Activated T-helper 2 cell treated with anti-CD3 and anti-CD28 coated beads, Interferon-gamma antibody, Interleukin-2, Interleukin-4, amounts not matched to agents 10 μg/mL and 5 μg/mL and 100 μg/mL, durations not matched to agents 14 hours and 24 hours and 36 hours (primary cell): Measurements from ENCODE around the gene UPF1. TPM values are rescaled to one million over a fixed set of nuclear protein-coding genes. Genes with fewer than 3 reads are reported as not detected.

Experiments
- DNase-seq: peaks from one replicate; pipeline ENCODE4 v3.0.0; 2021; ENCODE audit warnings: low spot score
- H3K27ac Mint-ChIP-seq: one replicate; pipeline ENCODE4 v1.8.0; 2021; ENCODE audit warnings: mixed read lengths
- H3K27me3 Mint-ChIP-seq: one replicate; pipeline ENCODE4 v1.8.0; 2021; ENCODE audit warnings: low read depth, mixed read lengths
- H3K36me3 Mint-ChIP-seq: one replicate; pipeline ENCODE4 v1.8.0; 2021; ENCODE audit warnings: low read depth, mixed read lengths
- H3K4me1 Mint-ChIP-seq: one replicate; pipeline ENCODE4 v1.8.0; 2021; ENCODE audit warnings: low read depth, mixed read lengths
- H3K4me3 Mint-ChIP-seq: one replicate; pipeline ENCODE4 v1.8.0; 2021; ENCODE audit warnings: low read depth, mild to moderate bottlenecking, moderate library complexity, mixed read lengths
- H3K9me3 Mint-ChIP-seq: one replicate; pipeline ENCODE4 v1.8.0; 2021; ENCODE audit warnings: mixed read lengths
- intact Hi-C: fragments of 100-400 bp; cut with micrococcal nuclease; formaldehyde crosslinking; loops from one replicate; pipeline ENCODE4 v1.15.1; 2023
- total RNA-seq: library from RNA; stranded (reverse); gene quantifications from 2 replicates; pipeline ENCODE4 v1.2.3, GENCODE V29; 2022

The UPF1 gene
- total RNA-seq, 1 donor from 2014 or later, result 99.5 TPM

DNA sequence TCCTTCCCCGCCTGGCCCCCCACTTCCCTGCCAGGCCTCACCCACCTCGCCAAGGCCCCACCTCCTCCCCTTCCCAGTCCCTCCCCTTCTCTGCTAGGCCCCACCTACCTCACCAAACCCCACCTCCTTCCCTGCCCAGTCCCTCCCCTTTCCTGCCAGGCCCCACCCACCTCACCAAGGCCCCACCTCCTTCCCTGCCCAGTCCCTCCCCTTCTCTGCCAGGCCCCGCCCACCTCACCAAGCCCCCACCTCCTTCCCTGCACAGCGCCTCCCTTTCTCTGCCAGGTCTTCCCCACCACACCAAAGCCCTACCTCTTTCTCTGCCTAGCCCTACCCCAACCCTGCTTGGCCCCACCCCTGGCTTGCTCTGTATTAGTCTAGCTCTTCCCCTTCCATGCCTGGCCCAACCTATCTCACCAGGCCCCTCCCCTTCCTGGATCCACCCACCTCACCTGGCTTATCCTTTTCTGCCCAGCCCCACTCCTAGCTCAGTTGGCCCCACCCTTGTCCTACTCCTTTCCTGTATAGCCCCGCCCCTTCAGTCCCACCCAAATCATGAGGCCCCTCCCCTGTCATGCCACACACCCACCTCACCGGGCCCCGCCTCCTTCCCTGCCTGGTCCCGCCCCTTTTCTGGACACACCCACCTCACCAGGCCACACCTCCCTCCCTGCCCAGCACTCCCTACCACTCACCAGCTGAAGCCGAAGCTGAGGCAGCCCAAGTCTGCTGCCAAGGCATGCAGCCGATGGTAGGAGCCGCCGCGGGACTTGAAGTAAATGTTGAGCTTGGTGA, 48.0 kb downstream of the UPF1 start:
- Mint-ChIP-seq H3K4me1 (no peaks in the 10 kb centered on the region), H3K27ac (no peak overlapping the region), H3K36me3 (no peaks in the 10 kb centered on the region), H3K27me3 (no peaks in the 10 kb centered on the region), H3K9me3 (no peaks in the 10 kb centered on the region), H3K4me3 (no peak overlapping the region)
- intact Hi-C loops, result no loop called here
- DNase-seq, result peak; percentile 25

DNA sequence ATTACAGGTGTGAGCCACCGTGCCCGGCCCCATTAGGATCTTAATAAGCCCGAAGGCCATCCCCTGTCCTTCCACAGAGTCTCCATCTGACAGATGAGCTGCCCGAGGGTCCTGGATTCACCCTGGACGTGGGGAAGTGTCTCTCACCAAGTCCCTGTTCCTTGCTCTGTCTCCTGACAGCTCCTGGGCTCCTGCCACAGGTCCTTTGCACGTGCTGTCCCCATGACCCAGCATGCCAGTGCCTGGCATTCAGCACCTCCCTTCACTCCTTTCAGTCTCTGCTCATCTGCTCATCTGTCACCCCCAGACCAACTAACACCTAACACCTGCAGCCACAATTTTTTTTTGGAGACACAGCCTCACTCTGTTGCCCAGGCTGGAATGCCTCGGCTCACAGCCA, 49.7 kb downstream of the UPF1 start:
- intact Hi-C loops, result no loop called here
- Mint-ChIP-seq H3K4me3 (no peak overlapping the region), H3K9me3 (no peaks in the 10 kb centered on the region)

DNA sequence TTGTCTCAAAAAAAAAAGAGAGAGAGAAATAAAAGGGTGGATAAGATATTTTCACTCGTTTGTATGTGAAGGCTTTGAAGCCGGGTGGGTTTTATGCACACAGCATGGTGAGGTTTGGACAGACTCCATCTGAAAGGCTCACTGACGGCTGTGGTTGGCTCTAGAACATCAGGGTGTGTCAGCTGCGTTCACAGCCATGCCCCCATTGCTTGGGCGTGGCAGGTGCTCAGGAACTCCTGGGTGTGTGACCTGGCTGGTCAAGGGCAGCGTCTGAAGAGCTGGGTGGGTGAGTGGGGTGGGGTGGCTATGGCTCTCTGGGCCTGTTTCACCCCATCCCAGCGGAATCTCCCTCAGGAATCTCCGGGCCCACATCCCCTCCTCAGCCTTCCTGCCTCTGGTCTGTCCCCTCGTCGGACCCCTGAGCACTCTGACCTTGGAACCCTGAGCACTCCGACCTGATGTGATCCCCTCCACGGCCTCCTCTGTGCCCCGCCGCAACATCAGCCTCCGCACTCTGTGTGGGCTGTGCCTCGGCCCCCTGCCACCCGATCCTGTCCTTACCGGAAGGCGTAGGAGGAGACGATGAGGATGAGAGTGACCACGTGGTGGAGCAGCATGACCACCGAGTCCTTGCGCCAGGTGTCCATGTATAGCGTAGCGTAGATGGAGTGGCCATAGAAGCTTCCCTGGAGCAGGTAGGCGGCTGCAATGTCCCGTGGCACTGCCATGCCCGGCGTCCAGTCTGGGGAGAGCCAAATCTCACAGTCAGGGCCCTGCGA, 52.0 kb downstream of the UPF1 start:
- H3K27me3 Mint-ChIP-seq, result no peaks in the 10 kb centered on the region
- no peak overlapping the region for H3K27ac Mint-ChIP-seq
- no peaks in the 10 kb centered on the region for H3K36me3 Mint-ChIP-seq
- H3K9me3 Mint-ChIP-seq, result no peaks in the 10 kb centered on the region
- DNase-seq, result no peak
- H3K4me3 Mint-ChIP-seq, result no peak overlapping the region
- intact Hi-C loops, result no loop called here
- no peaks in the 10 kb centered on the region for H3K4me1 Mint-ChIP-seq

More for the DNA sequence above, 49.7 kb downstream of the UPF1 start:
- DNase-seq, result no peak
- H3K27ac Mint-ChIP-seq, result no peak overlapping the region
- H3K4me1 Mint-ChIP-seq, result no peaks in the 10 kb centered on the region
- H3K36me3 Mint-ChIP-seq, result no peaks in the 10 kb centered on the region
- no peaks in the 10 kb centered on the region for H3K27me3 Mint-ChIP-seq

DNA sequence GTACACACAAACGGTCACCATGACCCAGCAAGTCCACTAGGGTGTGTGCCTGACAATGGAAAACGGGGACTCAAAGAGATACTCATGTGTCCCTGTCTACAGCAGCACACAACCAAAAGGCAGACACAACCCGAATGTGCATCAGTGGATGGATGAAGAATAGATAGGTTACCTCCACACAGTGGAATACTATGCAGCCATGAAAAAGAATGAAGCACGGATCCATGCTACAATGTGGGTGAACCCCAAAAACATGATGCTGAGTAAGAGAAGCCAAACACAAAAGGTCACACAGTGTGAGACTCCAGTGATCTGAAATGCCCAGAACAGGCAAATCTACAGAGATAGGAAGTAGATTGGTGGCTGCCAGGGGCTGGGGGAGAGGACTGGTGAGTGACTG, 55.2 kb downstream of the UPF1 start:
- DNase-seq, result no peak
- Mint-ChIP-seq H3K4me1 (no peaks in the 10 kb centered on the region), H3K36me3 (no peaks in the 10 kb centered on the region), H3K9me3 (no peaks in the 10 kb centered on the region), H3K27ac (no peak overlapping the region), H3K4me3 (no peak overlapping the region), H3K27me3 (peaks cover 3% of the 10 kb centered on the region)
- intact Hi-C loops, result no loop called here

DNA sequence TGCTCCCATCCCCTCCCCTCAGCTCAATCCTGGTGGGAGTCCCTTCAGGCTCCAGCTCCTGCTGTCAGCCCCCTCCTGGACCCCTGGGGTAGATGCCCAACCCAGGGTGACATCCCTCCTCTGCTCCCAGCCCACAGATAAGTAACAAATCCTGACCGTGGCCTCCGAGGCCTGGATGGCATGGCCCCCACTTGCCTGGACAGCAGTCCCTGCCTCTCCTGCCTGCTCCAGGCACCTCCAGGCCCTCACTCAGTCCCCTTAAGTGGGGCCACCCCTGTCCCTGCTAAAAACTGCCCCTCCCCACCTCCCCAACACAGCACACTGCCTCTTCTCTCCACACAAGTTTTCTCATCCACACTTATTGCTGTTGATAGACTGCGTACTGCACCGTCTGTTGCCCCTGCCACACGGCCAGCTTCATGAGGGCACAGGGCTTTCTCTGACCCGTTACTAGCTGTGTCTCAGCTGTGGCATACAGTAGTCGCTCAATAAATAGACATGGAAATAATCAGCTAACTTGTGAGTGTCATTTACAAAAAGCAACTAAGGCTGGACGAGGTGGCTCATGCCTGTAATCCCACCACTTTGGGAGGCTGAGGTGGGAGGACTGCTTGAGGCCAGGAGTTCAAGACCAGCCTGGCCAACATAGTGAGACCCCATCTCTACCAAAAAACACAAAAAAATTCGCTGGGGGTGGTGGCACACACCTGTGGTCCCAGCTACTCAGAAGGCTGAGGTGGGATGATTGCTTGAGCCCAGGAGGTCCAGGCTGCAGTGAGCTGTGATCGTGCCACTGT, 58.4 kb downstream of the UPF1 start:
- intact Hi-C loops, result no loop called here
- peaks cover 13% of the 10 kb centered on the region for H3K27me3 Mint-ChIP-seq
- H3K4me1 Mint-ChIP-seq, result no peaks in the 10 kb centered on the region

DNA sequence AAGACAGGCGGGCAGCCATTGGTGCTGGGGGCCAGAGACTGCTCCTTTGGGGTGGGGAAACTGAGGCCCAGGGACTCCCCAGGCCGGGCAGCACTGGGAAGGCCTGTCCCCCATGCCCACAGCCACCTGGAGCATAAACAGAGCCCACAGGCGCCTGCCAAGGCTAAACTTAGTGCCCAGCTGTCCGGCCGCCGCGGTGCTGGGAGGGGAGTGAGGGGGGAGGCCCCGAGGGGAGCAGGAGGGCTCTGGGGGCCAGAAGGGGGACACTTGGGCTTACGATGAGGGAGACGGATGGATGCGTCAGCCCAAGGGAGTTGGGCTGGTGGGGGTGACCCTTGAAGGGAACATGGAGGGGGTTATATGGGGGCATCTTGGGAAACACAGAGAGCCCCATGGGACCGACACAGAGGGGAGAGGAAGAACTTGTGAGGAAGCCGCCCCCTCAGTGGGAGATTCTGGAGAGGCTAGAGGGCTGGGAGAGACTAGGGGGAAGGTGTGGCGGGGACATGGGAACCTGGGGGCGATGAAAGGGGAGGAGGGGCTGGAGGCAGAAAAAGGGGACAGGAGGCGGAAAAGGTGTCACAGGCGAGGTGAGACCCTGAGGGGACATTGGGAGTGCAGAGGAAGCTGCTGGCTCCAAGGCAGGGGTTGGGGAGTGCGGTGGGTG, 62.0 kb downstream of the UPF1 start:
- no peak for DNase-seq
- no peaks in the 10 kb centered on the region for H3K36me3 Mint-ChIP-seq
- intact Hi-C loops, result no loop called here
- H3K9me3 Mint-ChIP-seq, result no peaks in the 10 kb centered on the region
- H3K27ac Mint-ChIP-seq, result no peak overlapping the region
- no peak overlapping the region for H3K4me3 Mint-ChIP-seq
- H3K27me3 Mint-ChIP-seq, result peaks cover 30% of the 10 kb centered on the region
- H3K4me1 Mint-ChIP-seq, result peaks cover 1% of the 10 kb centered on the region

More for the DNA sequence above, 58.4 kb downstream of the UPF1 start:
- Mint-ChIP-seq H3K4me3 (no peak overlapping the region), H3K27ac (no peak overlapping the region), H3K9me3 (no peaks in the 10 kb centered on the region), H3K36me3 (no peaks in the 10 kb centered on the region)
- no peak for DNase-seq

DNA sequence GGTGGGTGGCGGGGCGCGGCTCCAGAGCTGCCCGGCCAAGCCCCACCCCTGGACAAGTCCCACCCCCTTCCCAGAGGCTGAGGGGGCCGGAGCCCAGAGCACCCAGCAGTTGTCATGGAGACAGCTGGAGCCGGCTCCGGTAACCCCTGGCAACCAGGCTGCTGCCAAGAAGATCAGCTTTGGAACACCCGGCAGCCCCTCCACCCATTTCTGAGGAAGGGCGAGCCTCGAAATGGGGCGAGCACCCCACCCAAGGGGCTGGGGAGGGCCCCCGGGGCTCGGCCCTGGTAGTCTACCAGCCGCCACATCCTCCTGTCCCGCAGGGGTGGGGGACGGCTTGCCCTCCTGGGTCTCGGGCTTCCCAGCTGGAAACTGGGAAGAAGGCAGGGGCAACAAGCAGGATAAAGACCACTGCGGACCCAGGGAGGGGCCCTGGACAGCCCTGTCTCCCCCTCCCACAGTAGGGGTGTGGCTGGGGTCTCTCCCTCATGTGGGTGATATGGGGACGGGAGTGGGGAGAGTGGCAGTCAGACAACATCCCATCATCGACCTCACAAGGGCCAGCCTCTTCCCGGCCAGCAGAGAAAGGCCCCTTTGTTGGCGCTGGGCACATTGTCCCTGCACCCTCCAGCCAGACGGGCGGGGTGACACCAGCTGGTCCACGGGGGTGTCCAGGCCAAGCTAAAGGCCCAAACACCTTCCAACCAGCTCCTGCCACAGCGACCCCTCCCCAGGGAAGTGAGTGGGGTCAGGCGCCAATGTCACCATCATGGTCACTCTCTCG, 62.7 kb downstream of the UPF1 start:
- no peak for DNase-seq
- Mint-ChIP-seq H3K4me3 (no peak overlapping the region), H3K4me1 (peaks cover 1% of the 10 kb centered on the region), H3K27ac (no peak overlapping the region), H3K9me3 (no peaks in the 10 kb centered on the region), H3K27me3 (peaks cover 30% of the 10 kb centered on the region), H3K36me3 (peaks cover under 1% of the 10 kb centered on the region)
- intact Hi-C loops, result no loop called here

DNA sequence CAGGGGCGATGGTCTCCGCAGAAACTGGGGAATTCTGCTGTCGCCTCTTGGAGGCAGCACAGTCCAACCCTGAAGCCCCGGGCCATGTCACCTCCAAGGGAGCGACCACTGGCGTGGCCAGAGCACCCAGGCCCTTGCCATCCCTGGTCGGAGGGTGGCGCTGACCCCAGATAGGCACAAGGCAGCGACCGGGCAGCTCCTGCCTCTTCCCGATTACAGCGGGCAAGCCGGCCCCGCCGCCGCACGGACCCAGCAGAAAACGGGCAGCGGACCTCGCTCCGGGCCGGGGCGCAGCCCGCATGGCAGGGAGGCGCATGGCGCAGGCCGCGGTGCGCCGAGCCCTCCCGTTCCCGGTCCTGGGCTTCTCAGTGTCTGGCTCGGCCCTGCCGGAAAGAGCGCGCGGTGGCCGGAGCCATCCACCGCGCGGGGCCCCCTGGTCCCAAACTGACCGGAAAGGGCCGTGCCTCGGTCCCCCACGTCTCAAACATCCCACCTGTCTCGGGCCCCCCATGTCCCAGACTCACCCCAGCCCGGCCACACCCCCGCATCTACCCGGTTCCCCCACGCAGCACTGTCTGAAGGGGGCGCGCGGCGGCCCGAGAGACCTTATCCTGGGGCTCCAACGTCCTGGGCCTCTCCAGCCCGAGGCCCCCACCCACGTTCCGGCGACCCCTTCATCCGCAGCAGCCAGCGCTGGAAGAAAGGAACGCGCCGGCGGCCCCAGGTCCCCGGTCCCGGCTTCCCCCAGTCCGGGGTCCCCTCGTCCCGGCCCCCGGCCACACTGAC, 63.5 kb downstream of the UPF1 start:
- Mint-ChIP-seq H3K27ac (no peak overlapping the region), H3K9me3 (no peaks in the 10 kb centered on the region), H3K27me3 (peaks cover 28% of the 10 kb centered on the region), H3K4me3 (no peak overlapping the region), H3K36me3 (peaks cover 3% of the 10 kb centered on the region), H3K4me1 (peaks cover 1% of the 10 kb centered on the region)
- intact Hi-C loops, result no loop called here
- DNase-seq, result no peak

DNA sequence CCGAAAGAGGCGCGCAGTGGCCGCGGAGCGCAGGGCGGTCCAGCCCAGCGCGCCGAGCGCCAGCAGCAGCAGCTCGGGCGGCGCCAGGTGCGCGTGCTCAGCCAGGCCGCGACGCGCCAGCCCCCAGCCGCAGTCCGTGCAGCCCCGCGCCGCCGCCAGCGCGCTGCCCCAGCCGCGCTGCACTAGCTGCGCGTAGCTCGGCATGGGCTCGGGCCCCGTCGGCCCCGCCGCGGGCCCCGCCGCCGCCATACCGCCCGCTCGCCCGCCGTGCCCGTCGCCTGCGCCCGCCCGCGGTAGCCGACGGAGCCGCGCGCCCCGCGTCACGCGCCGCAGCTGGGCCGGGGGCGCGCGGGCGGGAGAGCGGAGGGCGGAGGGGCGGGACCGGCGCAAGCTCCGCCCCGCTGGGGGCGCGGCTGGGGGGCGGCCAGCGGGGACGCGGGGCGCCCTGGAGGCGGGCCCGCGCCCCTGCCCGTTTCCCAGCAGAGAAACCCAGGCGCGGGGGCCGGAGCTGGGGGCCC, 64.1 kb downstream of the UPF1 start, which contains the start of gene CERS1:
CERS1 (minus strand) TSS at position 335 of the 518 bp plus-strand sequence; CDS start at position 249, 86 bp downstream.
- H3K4me3 Mint-ChIP-seq, result peak within 1 kb of the TSS; percentile 65
- H3K9me3 Mint-ChIP-seq, result no peaks in the 10 kb centered on the region
- no peak for DNase-seq
- no peak within 1 kb of the TSS for H3K27ac Mint-ChIP-seq
- H3K4me1 Mint-ChIP-seq, result peaks cover 1% of the 10 kb centered on the region
- peaks cover 7% of the 10 kb centered on the region for H3K36me3 Mint-ChIP-seq
- intact Hi-C loops, result no loop called here
- peaks cover 28% of the 10 kb centered on the region for H3K27me3 Mint-ChIP-seq

DNA sequence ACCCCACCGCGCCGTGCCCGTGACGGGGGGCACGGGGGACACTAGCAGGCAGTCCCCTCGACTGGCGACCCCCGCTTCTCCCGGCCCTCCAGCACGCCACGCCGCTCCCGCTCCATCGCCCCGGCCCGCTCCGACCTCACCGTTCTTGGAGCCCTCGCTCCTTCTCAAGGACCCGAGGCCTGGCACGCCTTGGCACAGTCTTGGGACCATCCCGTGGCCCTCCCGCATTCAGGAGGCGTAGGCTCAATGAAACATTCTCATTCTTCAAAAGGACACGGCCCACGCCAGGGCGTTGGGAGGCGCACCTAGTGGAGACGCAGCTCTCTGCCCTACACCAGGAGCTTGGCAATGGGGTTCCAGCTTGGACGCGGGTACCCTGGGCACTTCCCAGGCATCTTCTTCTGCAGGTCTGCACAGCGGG, 64.7 kb downstream of the UPF1 start:
- no peak for DNase-seq
- intact Hi-C loops, result no loop called here
- no peaks in the 10 kb centered on the region for H3K9me3 Mint-ChIP-seq
- peaks cover 28% of the 10 kb centered on the region for H3K27me3 Mint-ChIP-seq
- peak overlapping the region; percentile 65 for H3K4me3 Mint-ChIP-seq
- H3K4me1 Mint-ChIP-seq, result peaks cover 1% of the 10 kb centered on the region
- H3K27ac Mint-ChIP-seq, result no peak overlapping the region
- peaks cover 8% of the 10 kb centered on the region for H3K36me3 Mint-ChIP-seq
